CD4-positive, CD25-positive, alpha-beta regulatory T cell (primary cell): ENCODE results near the gene CNOT1. TPM values are rescaled to one million over a fixed set of nuclear protein-coding genes. Genes with fewer than 3 reads are reported as not detected.
A peak's percentile ranks its signal among the peaks of the same experiment; 100 is the strongest.
"Not testable (repeated sequence)": the region's sequence is repeated elsewhere in the genome, so short reads cannot be mapped to it uniquely, and the experiment has no call there.

Source experiments
- ATAC-seq, 2 donors: fragments of 150-1000 bp; cut with Tn5 transposase; one replicate each; pipeline ENCODE4 v1.10.0; 2021; ENCODE audit warnings: low read depth in 2 of 2, moderate number of reproducible peaks in 2 of 2, moderate library complexity in 1 of 2
- DNase-seq, 3 donors: peaks; one replicate each; pipeline versions ENCODE4 v3.0.0 to v3.0.0-alpha.2; 2012 to 2022; ENCODE audit warnings: mixed read lengths in 1 of 3
- H3K27ac ChIP-seq: one replicate; pipeline ENCODE4 v1.7.0; 2013; ENCODE audit warnings: mild to moderate bottlenecking, low read length; ENCODE audit not compliant: insufficient read depth, poor library complexity, severe bottlenecking
- H3K27me3 ChIP-seq: one replicate; pipeline ENCODE4 v1.7.0; 2013; ENCODE audit warnings: low read length; ENCODE audit not compliant: control insufficient read depth, insufficient read depth
- H3K36me3 ChIP-seq: one replicate; pipeline ENCODE4 v1.7.0; 2013; ENCODE audit warnings: mild to moderate bottlenecking, low read length, moderate library complexity; ENCODE audit not compliant: control insufficient read depth, insufficient read depth
- H3K4me1 ChIP-seq: 2 replicates; pipeline ENCODE4 v1.7.0; 2013; ENCODE audit warnings: mild to moderate bottlenecking, low read length; ENCODE audit not compliant: insufficient read depth, control insufficient read depth, poor library complexity, severe bottlenecking
- H3K4me3 ChIP-seq: one replicate; pipeline ENCODE4 v1.7.0; 2013; ENCODE audit warnings: low read depth, mild to moderate bottlenecking, low read length, moderate library complexity
- H3K9me3 ChIP-seq, 2 experiments: 1 replicate in 1 of 2; 2 replicates in 1 of 2; pipeline ENCODE4 v1.7.0; 2013; ENCODE audit warnings: low read length in 2 of 2, mild to moderate bottlenecking in 1 of 2, moderate library complexity in 1 of 2; ENCODE audit not compliant: control insufficient read depth in 2 of 2
- H3K27ac Mint-ChIP-seq, 3 donors: one replicate each; pipeline ENCODE4 v1.8.0; 2020 to 2022; ENCODE audit warnings: mild to moderate bottlenecking in 3 of 3, mixed read lengths in 3 of 3, moderate library complexity in 2 of 3
- H3K27me3 Mint-ChIP-seq: one replicate; pipeline ENCODE4 v1.8.0; 2022; ENCODE audit warnings: mild to moderate bottlenecking, mixed read lengths
- H3K36me3 Mint-ChIP-seq: one replicate; pipeline ENCODE4 v1.8.0; 2020; ENCODE audit warnings: mixed read lengths
- H3K4me1 Mint-ChIP-seq, 4 donors: one replicate each; pipeline ENCODE4 v1.8.0; 2020 to 2022; ENCODE audit warnings: mixed read lengths in 4 of 4, mild to moderate bottlenecking in 1 of 4
- H3K4me3 Mint-ChIP-seq, 4 donors: one replicate each; pipeline ENCODE4 v1.8.0; 2020 to 2022; ENCODE audit warnings: mild to moderate bottlenecking in 4 of 4, mixed read lengths in 4 of 4, moderate library complexity in 3 of 4
- H3K9me3 Mint-ChIP-seq, 7 donors: one replicate each; pipeline ENCODE4 v1.8.0; 2020 to 2022; ENCODE audit warnings: mixed read lengths in 7 of 7, mild to moderate bottlenecking in 3 of 7, moderate library complexity in 2 of 7
- polyA plus RNA-seq, 4 donors: library from polyadenylated mRNA; unstranded; fragments of 300-500 nt; fragmentation: Illumina TruSeq; gene quantifications; one replicate each; pipeline ENCODE4 v1.2.3, GENCODE V29; 2021
- total RNA-seq: library from RNA; stranded (reverse); gene quantifications from one replicate; pipeline ENCODE4 v1.2.3, GENCODE V29; 2022

Gene CNOT1
- total and polyA plus RNA-seq, 5 donors from 2014 or later = 78.7 to 252 (median 87.1) TPM

- not testable (repeated sequence) for H3K9me3 Mint-ChIP-seq, DNase-seq, H3K27me3 ChIP-seq, H3K36me3 ChIP-seq, H3K4me3 Mint-ChIP-seq, H3K9me3 ChIP-seq, ATAC-seq, H3K4me3 ChIP-seq, H3K4me1 ChIP-seq, H3K27ac Mint-ChIP-seq, H3K4me1 Mint-ChIP-seq, H3K36me3 Mint-ChIP-seq, H3K27ac ChIP-seq
- H3K27me3 Mint-ChIP-seq = peaks cover 17% of the 10 kb centered on the region
These were observed 7.4 kb upstream of the CNOT1 start for GRCh38 chr16:58637021-58637420.

- H3K27me3 Mint-ChIP-seq = peaks cover 17% of the 10 kb centered on the region
- DNase-seq (no peak), ATAC-seq (no peak)
- Histone ChIP-seq H3K27ac (no peak overlapping the region), H3K36me3 (no peaks in the 10 kb centered on the region), H3K27me3 (no peaks in the 10 kb centered on the region), H3K4me1 (no peaks in the 10 kb centered on the region), H3K4me3 (no peak overlapping the region), H3K9me3 (no peaks in the 10 kb centered on the region)
- H3K4me3 Mint-ChIP-seq = no peak overlapping the region
- H3K9me3 Mint-ChIP-seq = peaks cover 0 to 1% (median 0%) of the 10 kb centered on the region in 7 donors
- no peaks in the 10 kb centered on the region for H3K36me3 Mint-ChIP-seq
- no peak overlapping the region for H3K27ac Mint-ChIP-seq
- H3K4me1 Mint-ChIP-seq = peaks cover 0 to 7% (median 1%) of the 10 kb centered on the region in 4 donors
These were observed 6.8 kb upstream of the CNOT1 start for GRCh38 chr16:58636466-58636865.

- Mint-ChIP-seq H3K27ac (no peak overlapping the region), H3K36me3 (no peaks in the 10 kb centered on the region), H3K4me1 (peaks cover 0 to 8% (median 3%) of the 10 kb centered on the region in 4 donors), H3K27me3 (peaks cover 17% of the 10 kb centered on the region), H3K9me3 (peaks cover 0 to 1% (median 0%) of the 10 kb centered on the region in 7 donors), H3K4me3 (no peak overlapping the region)
- H3K9me3 ChIP-seq = no peaks in the 10 kb centered on the region
- no peak overlapping the region for H3K4me3 ChIP-seq
- ATAC-seq = no peak
- H3K36me3 ChIP-seq = no peaks in the 10 kb centered on the region
- H3K4me1 ChIP-seq = peaks cover 3% of the 10 kb centered on the region
- no peak overlapping the region for H3K27ac ChIP-seq
- H3K27me3 ChIP-seq = no peaks in the 10 kb centered on the region
- DNase-seq = no peak
These were observed 5.9 kb upstream of the CNOT1 start for GRCh38 chr16:58635502-58635901.

GRCh38 chr16:58634265-58634802, 4.7 kb upstream of the CNOT1 start:
- Mint-ChIP-seq H3K4me1 (peaks cover 0 to 12% (median 6%) of the 10 kb centered on the region in 4 donors), H3K9me3 (peaks cover 0 to 1% (median 0%) of the 10 kb centered on the region in 7 donors), H3K27me3 (peaks cover 17% of the 10 kb centered on the region), H3K27ac (no peak overlapping the region), H3K4me3 (no peak overlapping the region), H3K36me3 (peaks cover 4% of the 10 kb centered on the region)
- H3K27me3 ChIP-seq = no peaks in the 10 kb centered on the region
- no peak for DNase-seq
- H3K27ac ChIP-seq = no peak overlapping the region
- no peaks in the 10 kb centered on the region for H3K9me3 ChIP-seq
- H3K4me1 ChIP-seq = peaks cover 7% of the 10 kb centered on the region
- H3K4me3 ChIP-seq = no peak overlapping the region
- no peaks in the 10 kb centered on the region for H3K36me3 ChIP-seq
- no peak for ATAC-seq

GRCh38 chr16:58628845-58629732, 537 bp downstream of the CNOT1 start:
- H3K36me3 Mint-ChIP-seq = peaks cover 4% of the 10 kb centered on the region

GRCh38 chr16:58624209-58624608, 5.4 kb downstream of the CNOT1 start:
- no peaks in the 10 kb centered on the region for H3K9me3 Mint-ChIP-seq
- H3K4me1 ChIP-seq = peaks cover 26% of the 10 kb centered on the region
- DNase-seq (no peak), ATAC-seq (no peak)
- peaks cover 10% of the 10 kb centered on the region for H3K36me3 Mint-ChIP-seq
- H3K27ac Mint-ChIP-seq = no peak overlapping the region
- H3K9me3 ChIP-seq = no peaks in the 10 kb centered on the region
- no peaks in the 10 kb centered on the region for H3K27me3 ChIP-seq
- H3K4me3 Mint-ChIP-seq = peak overlapping the region in 2 of 4 donors; percentile 53 to 69
- no peaks in the 10 kb centered on the region for H3K27me3 Mint-ChIP-seq
- H3K4me3 ChIP-seq = no peak overlapping the region
- peaks cover 16 to 65% (median 38%) of the 10 kb centered on the region in 4 donors for H3K4me1 Mint-ChIP-seq
- H3K36me3 ChIP-seq = peaks cover 32% of the 10 kb centered on the region
- H3K27ac ChIP-seq = no peak overlapping the region

More at GRCh38 chr16:58628845-58629732, 537 bp downstream of the CNOT1 start:
- Histone ChIP-seq H3K4me1 (peaks cover 34% of the 10 kb centered on the region), H3K27ac (peak overlapping the region; percentile 100), H3K4me3 (peak overlapping the region; percentile 93), H3K27me3 (no peaks in the 10 kb centered on the region), H3K36me3 (peaks cover 7% of the 10 kb centered on the region), H3K9me3 (no peaks in the 10 kb centered on the region)
- DNase-seq (peak; percentile 44 to 66 (median 54)), ATAC-seq (no peak)
- Mint-ChIP-seq H3K27ac (peak overlapping the region; percentile 99 to 100 (median 99)), H3K4me3 (peak overlapping the region; percentile 98 to 100 (median 99)), H3K4me1 (peaks cover 7 to 46% (median 28%) of the 10 kb centered on the region in 4 donors), H3K9me3 (no peaks in the 10 kb centered on the region), H3K27me3 (peaks cover 7% of the 10 kb centered on the region)

- Mint-ChIP-seq H3K4me3 (peak overlapping the region in 1 of 4 donors; percentile 14), H3K9me3 (no peaks in the 10 kb centered on the region), H3K36me3 (peaks cover 16% of the 10 kb centered on the region), H3K4me1 (peaks cover 18 to 56% (median 30%) of the 10 kb centered on the region in 4 donors), H3K27ac (peak overlapping the region; percentile 8 to 72 (median 44)), H3K27me3 (no peaks in the 10 kb centered on the region)
- Histone ChIP-seq H3K4me1 (peaks cover 12% of the 10 kb centered on the region), H3K9me3 (no peaks in the 10 kb centered on the region), H3K4me3 (no peak overlapping the region), H3K27me3 (no peaks in the 10 kb centered on the region), H3K27ac (no peak overlapping the region), H3K36me3 (peaks cover 44% of the 10 kb centered on the region)
- DNase-seq = no peak
- ATAC-seq = no peak
These were observed 9.2 kb downstream of the CNOT1 start for GRCh38 chr16:58620396-58620795.
